Measurements from ENCODE around the gene STIM1. TPM values are rescaled to one million over a fixed set of nuclear protein-coding genes. Genes with fewer than 3 reads are reported as not detected.
A peak's percentile ranks its signal among the peaks of the same experiment; 100 is the strongest.

STIM1 gene
- total and polyA plus RNA-seq, 10 of the 15 experiments (the other 5 are each of a cell fraction or from before 2014, with no cell fraction given) = 8.6 to 57.7 (median 29.3) TPM

- ATAC-seq = peak; percentile 55
- peak overlapping the region; percentile 93 for H3K4me2 ChIP-seq (ENCODE audit: control insufficient read depth, insufficient read depth)
- POLR2A ChIA-PET = interaction anchor here (0.6 to 18.1 kb wide), 15 partner anchors 7 to 1479 kb away, joined by 3 to 405 read pairs (median 6); partner anchors contain the start of genes RHOG and STIM1
- peak overlapping the region; percentile 45 for H3K9ac ChIP-seq (ENCODE audit: control insufficient read depth, insufficient read depth, low read length)
- peaks cover 65% of the 10 kb centered on the region for H3K4me1 ChIP-seq (ENCODE audit: control insufficient read depth, insufficient read depth, low read length)
- peaks cover 0 to 3% of the 10 kb centered on the region in 2 experiments; a peak in 1 of 4 replicates for H3K36me3 ChIP-seq (ENCODE audit: control insufficient read depth in 2 of 2, insufficient read depth in 2 of 2, low read length in 1 of 2)
- in situ Hi-C loops (cut with MboI) (no loop called here), intact Hi-C loops (cut with micrococcal nuclease; ENCODE audit: unreplicated experiment) (loop anchor here (2.0 kb wide), 1 partner anchor 25 kb away; the partner anchor contains the start of gene STIM1)
- H3K9me3 ChIP-seq (replicated peaks; ENCODE audit: control insufficient read depth, insufficient read depth, low read length) = no peaks in the 10 kb centered on the region; the same call in 2 of the 3 replicates
- BruUV-seq (replicated peaks) = no TSS peak
- RAD21 ChIA-PET (ENCODE audit: unreplicated experiment) = interaction anchor here (0.7 to 16.8 kb wide), 15 partner anchors 8 to 208 kb away, joined by 3 to 253 read pairs (median 6); partner anchors contain the start of genes RHOG and STIM1
- no peaks in the 10 kb centered on the region for H3K27me3 ChIP-seq (replicated peaks in 1 of 2; ENCODE audit: control insufficient read depth in 2 of 2, insufficient read depth in 2 of 2, low read length in 1 of 2)
- peaks cover 91% of the 10 kb centered on the region for H3K79me2 ChIP-seq (ENCODE audit: control insufficient read depth, insufficient read depth, low read length)
- 17% methylated on average over 2 of the region's 2 CpGs for WGBS (ENCODE audit: insufficient coverage, insufficient replicate concordance, low lambda C conversion rate, missing lambda C conversion rate)
- peak overlapping the region; percentile 83 for H3K27ac ChIP-seq (ENCODE audit: control insufficient read depth, insufficient read depth)
- H3K4me3 ChIP-seq = peak overlapping the region; percentile 46
- no peak overlapping the region for H2AFZ ChIP-seq (ENCODE audit: control insufficient read depth, low read depth, low read length)
- SMC1A ChIA-PET (ENCODE audit: uncharacterized antibody, unreplicated experiment) = interaction anchor here (0.7 to 23.8 kb wide), 18 partner anchors 10 to 193 kb away, joined by 3 to 633 read pairs (median 4); partner anchors contain the start of gene STIM1
- CTCF ChIA-PET = interaction anchor here (0.8 to 37.4 kb wide), 6 partner anchors 9 to 193 kb away, joined by 5 to 1047 read pairs (median 12); partner anchors contain the start of genes RHOG and STIM1
- no peak for DNase-seq (ENCODE audit: low read depth, low spot score)
- H4K20me1 ChIP-seq (ENCODE audit: control insufficient read depth, insufficient read depth) = no peaks in the 10 kb centered on the region
- FAIRE-seq = no peak
- TF ChIP-seq LARP7 (IDR thresholded peaks at IDR 0.05) = no peak
- TF ChIP-seq ATF2 (IDR thresholded peaks at IDR 0.05; ENCODE audit: low read length) = no peak
- TF ChIP-seq GATAD2B (conservative IDR thresholded peaks at IDR 0.05; ENCODE audit: low read depth) = 0 out of 2 replicates have a peak, but pooled peaks have one; percentile 17
- no peak for TF ChIP-seq MTA2 (IDR thresholded peaks at IDR 0.05; ENCODE audit: low read depth)
- no peak for TF ChIP-seq MEF2A (IDR thresholded peaks at IDR 0.05; ENCODE audit: insufficient read depth, low read depth, low read length)
- TF ChIP-seq, protein P1, sequence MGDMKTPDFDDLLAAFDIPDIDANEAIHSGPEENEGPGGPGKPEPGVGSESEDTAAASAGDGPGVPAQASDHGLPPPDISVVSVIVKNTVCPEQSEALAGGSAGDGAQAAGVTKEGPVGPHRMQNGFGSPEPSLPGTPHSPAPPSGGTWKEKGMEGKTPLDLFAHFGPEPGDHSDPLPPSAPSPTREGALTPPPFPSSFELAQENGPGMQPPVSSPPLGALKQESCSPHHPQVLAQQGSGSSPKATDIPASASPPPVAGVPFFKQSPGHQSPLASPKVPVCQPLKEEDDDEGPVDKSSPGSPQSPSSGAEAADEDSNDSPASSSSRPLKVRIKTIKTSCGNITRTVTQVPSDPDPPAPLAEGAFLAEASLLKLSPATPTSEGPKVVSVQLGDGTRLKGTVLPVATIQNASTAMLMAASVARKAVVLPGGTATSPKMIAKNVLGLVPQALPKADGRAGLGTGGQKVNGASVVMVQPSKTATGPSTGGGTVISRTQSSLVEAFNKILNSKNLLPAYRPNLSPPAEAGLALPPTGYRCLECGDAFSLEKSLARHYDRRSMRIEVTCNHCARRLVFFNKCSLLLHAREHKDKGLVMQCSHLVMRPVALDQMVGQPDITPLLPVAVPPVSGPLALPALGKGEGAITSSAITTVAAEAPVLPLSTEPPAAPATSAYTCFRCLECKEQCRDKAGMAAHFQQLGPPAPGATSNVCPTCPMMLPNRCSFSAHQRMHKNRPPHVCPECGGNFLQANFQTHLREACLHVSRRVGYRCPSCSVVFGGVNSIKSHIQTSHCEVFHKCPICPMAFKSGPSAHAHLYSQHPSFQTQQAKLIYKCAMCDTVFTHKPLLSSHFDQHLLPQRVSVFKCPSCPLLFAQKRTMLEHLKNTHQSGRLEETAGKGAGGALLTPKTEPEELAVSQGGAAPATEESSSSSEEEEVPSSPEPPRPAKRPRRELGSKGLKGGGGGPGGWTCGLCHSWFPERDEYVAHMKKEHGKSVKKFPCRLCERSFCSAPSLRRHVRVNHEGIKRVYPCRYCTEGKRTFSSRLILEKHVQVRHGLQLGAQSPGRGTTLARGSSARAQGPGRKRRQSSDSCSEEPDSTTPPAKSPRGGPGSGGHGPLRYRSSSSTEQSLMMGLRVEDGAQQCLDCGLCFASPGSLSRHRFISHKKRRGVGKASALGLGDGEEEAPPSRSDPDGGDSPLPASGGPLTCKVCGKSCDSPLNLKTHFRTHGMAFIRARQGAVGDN (IDR thresholded peaks at IDR 0.05) = peak; percentile 47; the same call in 1 of the 2 replicates
- 0 out of 2 replicates have a peak, but pooled peaks have one; percentile 65 for TF ChIP-seq WRNIP1 (IDR thresholded peaks at IDR 0.05; ENCODE audit: borderline replicate concordance, low read depth, low read length)
- peak; percentile 96 for TF ChIP-seq NR2F1 (conservative IDR thresholded peaks at IDR 0.05)
- no peak for TF ChIP-seq NRF1 (conservative IDR thresholded peaks at IDR 0.05; ENCODE audit: low read depth, low read length)
- TF ChIP-seq TCF12 (IDR thresholded peaks at IDR 0.05; ENCODE audit: low read depth, low read length) = no peak
- 0 out of 2 replicates have a peak, but pooled peaks have one; percentile 35 for TF ChIP-seq CHD1 (IDR thresholded peaks at IDR 0.05; ENCODE audit: low read depth, low read length)
- 0 out of 2 replicates have a peak, but pooled peaks have one; percentile 26 for TF ChIP-seq ZBTB40 (IDR thresholded peaks at IDR 0.05; ENCODE audit: borderline replicate concordance)
Measured at GRCh38 chr11:3879967-3880542, 24.6 kb downstream of the STIM1 start.

All from GM12878 (cell line).